22Rv1 (cell line): ENCODE data around the gene SRR.
A peak's percentile ranks its signal among the peaks of the same experiment; 100 is the strongest.

ENCODE experiments used
- H3K27ac ChIP-seq: fragments of 450-650 bp; 2 replicates; pipeline ENCODE4 v1.5.1; 2017
- ZFX ChIP-seq: fragments of 450-650 bp; IDR thresholded peaks from 2 replicates; pipeline ENCODE4 v1.6.1; 2017; ENCODE audit warnings: antibody characterized with exemption, borderline replicate concordance
- TF ChIP-seq, protein P1 (sequence below): fragments of 450-650 bp; IDR thresholded peaks from 2 replicates; pipeline ENCODE4 v1.5.1; 2017; ENCODE audit warnings: mild to moderate bottlenecking

Gene SRR

DNA sequence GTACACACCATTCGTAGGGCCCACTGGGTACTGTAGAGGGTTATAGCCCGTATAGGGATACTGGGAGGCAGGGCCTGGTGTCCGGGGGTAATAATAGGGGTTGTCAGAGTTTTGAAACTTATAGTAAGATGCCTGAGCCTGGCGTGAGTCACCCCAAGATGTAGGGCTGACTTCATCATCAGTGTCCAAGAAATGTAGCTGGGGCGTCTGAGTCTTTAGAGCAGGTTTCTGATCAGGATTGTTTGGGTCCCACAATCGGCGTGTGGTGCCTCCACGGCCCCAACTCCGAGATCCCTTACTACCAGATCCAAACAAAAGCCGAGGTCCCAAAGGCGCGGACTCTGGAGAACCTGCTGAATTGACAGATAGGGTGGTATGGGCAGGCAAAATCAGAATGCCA lies 4.6 kb upstream of the SRR start:
- TF ChIP-seq ZFX: no peak
- TF ChIP-seq, protein P1, sequence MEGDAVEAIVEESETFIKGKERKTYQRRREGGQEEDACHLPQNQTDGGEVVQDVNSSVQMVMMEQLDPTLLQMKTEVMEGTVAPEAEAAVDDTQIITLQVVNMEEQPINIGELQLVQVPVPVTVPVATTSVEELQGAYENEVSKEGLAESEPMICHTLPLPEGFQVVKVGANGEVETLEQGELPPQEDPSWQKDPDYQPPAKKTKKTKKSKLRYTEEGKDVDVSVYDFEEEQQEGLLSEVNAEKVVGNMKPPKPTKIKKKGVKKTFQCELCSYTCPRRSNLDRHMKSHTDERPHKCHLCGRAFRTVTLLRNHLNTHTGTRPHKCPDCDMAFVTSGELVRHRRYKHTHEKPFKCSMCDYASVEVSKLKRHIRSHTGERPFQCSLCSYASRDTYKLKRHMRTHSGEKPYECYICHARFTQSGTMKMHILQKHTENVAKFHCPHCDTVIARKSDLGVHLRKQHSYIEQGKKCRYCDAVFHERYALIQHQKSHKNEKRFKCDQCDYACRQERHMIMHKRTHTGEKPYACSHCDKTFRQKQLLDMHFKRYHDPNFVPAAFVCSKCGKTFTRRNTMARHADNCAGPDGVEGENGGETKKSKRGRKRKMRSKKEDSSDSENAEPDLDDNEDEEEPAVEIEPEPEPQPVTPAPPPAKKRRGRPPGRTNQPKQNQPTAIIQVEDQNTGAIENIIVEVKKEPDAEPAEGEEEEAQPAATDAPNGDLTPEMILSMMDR: no peak

DNA sequence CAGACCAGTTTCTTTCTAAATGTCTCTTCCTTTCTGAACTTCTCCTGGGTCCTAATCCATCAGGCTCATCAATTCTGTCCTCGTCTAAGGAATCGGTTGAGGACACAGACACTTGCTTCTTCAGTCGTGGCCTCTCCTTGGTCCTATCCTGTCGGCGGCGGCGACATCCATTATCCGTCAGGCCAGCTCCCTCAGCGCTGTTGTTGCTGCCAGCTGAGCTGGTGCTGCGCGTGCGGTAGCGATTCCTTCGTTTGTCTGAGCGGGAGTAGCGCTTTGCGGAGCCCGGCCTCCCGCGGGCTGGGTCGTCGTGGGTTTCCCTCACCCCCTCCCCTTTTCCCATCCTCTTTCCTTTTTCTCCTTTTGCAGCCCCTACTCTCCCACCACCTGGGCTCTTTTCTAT lies 4.0 kb upstream of the SRR start:
- TF ChIP-seq, protein P1: no peak
- no peak for TF ChIP-seq ZFX
- no peak overlapping the region for H3K27ac ChIP-seq

More for the DNA sequence above, 4.6 kb upstream of the SRR start:
- no peak overlapping the region for H3K27ac ChIP-seq

DNA sequence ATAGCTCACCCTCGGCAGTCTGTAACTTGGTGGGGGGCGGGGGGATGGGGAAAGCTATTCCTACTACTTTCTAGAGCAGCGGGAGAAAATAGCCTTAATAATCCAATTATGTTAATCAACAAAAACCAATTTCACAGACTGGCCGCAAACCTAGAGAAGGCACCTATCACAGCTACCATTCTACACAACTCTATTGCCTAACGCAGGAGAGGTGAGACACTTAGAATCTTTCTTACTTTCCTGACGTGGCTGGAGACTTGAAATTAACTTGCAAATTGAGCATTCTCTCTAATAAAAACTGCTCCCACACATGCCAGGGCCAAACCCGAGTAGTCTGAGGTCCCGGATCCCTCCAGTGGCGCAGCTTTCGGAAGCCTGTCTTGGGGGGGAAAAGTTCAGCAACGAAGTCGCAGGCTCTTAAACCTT lies 959 bp upstream of the SRR start:
- peak overlapping the region; percentile 90 for H3K27ac ChIP-seq
- TF ChIP-seq, protein P1: no peak
- no peak for TF ChIP-seq ZFX

DNA sequence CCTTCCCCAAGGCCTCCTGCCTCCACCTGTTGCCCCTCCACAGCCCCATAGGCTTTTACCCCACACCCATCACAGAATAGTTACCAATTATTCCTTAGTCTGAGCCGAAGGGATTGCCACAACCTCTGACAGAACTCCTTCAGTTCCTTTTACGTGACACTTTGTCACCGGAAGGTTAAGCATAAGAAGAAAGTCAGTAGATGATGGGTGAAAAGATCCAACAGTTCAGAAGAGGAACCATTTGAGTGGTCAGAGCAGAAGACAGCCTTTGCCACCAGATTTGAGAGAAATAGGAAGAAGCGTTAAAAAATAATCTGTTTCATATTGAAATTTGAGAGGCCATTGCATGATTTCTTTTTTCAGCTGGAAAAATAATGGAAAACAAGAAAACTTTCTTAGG lies 1.2 kb downstream of the SRR start:
- TF ChIP-seq ZFX: no peak
- TF ChIP-seq, protein P1: no peak
- H3K27ac ChIP-seq: peak overlapping the region; percentile 90

DNA sequence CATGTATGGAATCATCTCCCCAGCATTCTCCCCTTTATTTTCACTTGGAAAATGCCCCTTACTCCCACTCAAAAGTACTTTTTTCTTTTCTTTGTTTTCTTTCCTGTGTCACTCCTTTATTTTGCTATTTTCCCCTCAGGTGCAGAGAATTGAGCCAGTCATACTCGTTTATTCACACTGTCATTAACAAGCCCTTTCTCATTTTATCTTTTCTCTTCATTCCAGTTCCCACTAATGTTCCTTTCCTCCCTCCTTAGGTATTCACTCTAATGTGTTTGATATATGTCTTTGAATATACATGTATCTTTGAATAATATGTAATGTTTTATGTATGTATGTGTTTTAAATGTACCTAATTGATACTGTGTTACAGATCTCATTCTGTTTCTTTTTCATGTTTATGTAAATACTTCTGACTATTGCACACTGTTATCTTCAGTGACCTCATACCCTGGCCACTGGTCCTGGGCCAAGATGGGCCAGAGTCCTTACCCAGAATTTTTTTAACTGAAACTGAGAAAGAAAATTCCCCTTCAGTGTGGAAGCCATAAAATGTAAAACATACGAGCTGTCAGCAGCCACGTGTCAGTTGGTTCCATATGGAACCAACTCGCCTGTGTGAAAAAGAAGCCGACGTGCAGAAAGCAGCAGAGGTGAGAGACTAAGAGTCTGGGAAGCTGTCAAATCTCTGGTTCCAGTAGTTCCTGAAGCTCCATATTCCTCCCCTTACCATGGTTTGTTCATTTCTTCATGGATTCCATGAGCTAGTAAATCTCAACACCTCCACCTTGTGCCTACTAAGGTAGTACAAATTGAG lies 5.8 kb downstream of the SRR start:
- H3K27ac ChIP-seq: peak overlapping the region; percentile 22
- TF ChIP-seq, protein P1: no peak
- no peak for TF ChIP-seq ZFX

DNA sequence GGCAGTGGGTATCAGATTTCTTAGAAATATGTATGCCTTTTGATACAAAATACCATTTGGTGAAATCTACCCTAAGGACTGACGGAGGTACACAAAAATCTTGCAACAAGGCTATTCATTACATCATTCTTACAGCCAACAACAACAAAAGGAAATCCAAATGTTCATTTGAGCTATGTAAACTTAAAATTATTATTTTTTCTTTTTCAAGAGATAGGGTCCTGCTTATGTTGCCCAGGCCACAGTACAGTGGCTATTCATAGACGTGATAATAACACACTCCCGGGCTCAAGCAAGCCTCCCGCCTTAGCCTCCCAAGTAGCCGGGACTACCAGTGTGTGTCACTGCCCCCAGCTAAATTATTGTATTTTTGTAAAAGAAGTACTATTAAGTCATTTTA lies 9.0 kb downstream of the SRR start:
- no peak overlapping the region for H3K27ac ChIP-seq
- TF ChIP-seq, protein P1: no peak
- no peak for TF ChIP-seq ZFX

DNA sequence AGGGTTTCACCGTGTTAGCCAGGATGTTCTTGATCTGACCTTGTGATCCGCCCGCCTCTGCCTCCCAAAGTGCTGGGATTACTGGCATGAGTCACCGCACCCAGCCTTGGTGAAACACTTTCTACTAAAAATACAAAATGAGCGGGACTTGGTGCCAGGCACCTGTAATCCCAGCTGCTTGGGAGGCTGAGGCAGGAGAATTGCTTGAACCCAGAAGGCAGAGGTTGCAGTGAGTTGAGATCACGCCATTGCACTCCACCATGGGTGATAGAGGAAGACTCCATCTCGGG lies 13.1 kb downstream of the SRR start:
- peak overlapping the region; percentile 84 for H3K27ac ChIP-seq

DNA sequence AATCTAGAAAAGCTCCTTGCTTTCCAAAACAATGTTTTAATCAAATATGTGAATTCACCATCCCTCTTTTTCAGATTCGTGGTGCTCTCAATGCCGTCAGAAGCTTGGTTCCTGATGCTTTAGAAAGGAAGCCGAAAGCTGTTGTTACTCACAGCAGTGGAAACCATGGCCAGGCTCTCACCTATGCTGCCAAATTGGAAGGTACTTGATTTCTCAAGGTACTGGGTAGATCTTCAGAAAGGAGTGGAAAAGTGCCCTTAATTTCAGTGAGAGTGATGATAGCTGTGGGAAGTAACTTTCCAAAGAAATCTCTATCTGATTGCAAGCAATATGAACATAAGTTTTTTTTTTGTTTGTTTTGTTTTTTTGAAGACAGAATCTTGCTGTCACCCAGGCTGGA lies 14.0 kb downstream of the SRR start:
- H3K27ac ChIP-seq: peak overlapping the region; percentile 84
- TF ChIP-seq, protein P1: no peak
- TF ChIP-seq ZFX: no peak
